HCT116 (cell line): ENCODE results near the gene MECP2. TPM values are rescaled to one million over a fixed set of nuclear protein-coding genes. Genes with fewer than 3 reads are reported as not detected.

Source experiments
- ATAC-seq: fragments of 200-7000 bp; cut with Tn5 transposase; 2 replicates; pipeline ENCODE4 v1.9.1; 2020; ENCODE audit warnings: mild to moderate bottlenecking, moderate library complexity
- BruUV-seq: library from RNA; stranded (reverse); fragments of 400-500 nt; replicated peaks from 2 replicates; lab custom pipeline; 2021; lab: Mats Ljungman, UMichigan
- CTCF ChIA-PET: fragments of 300-600 bp; sonication (Branson Sonifier 250); formaldehyde crosslinking; loops from one replicate; lab custom pipeline; 2021; ENCODE audit warnings: antibody characterized with exemption; lab: Charles Lee
- POLR2A ChIA-PET: fragments of 300-600, 350-600 bp; sonication (Branson Sonifier 250); formaldehyde crosslinking; loops from one replicate; lab custom pipeline; 2021; ENCODE audit warnings: antibody characterized with exemption; lab: Charles Lee
- RAD21 ChIA-PET, 2 experiments: fragments of 300-600 bp; sonication (Branson Sonifier 250); formaldehyde crosslinking; loops; one replicate each; lab custom pipeline; 2023; ENCODE audit warnings: low total read pairs in 2 of 2; ENCODE audit not compliant: uncharacterized antibody in 2 of 2, unreplicated experiment in 2 of 2, low non-redundant PET in 1 of 2; lab: Charles Lee
- DNase-seq: peaks from one replicate; pipeline ENCODE4 v3.0.0-alpha.2; 2010; ENCODE audit warnings: low read depth, low spot score
- H2AFZ ChIP-seq: fragments of 200-600 bp; shearing (Covaris generic), sonication (generic); 2 replicates; pipeline ENCODE4 v1.6.1; 2017; ENCODE audit warnings: low read depth, mixed run types, mixed read lengths, antibody characterized with exemption, low read length; ENCODE audit not compliant: poor library complexity, severe bottlenecking
- H3K27ac ChIP-seq: 2 replicates; pipeline ENCODE4 v1.5.1; 2012; ENCODE audit warnings: low read depth, low read length
- H3K27me3 ChIP-seq: fragments of 200-600 bp; sonication (generic); 2 replicates; pipeline ENCODE4 v1.6.1; 2016; ENCODE audit warnings: mixed run types, low read length, mixed read lengths; ENCODE audit not compliant: insufficient read depth
- H3K36me3 ChIP-seq, 2 experiments: fragments of 200-500 bp in 1 of 2; fragments of 200-600 bp in 1 of 2; sonication (Bioruptor generic) in 1 of 2; sonication (generic) in 1 of 2; 2 replicates each; pipeline versions ENCODE4 v1.5.1 to v1.6.1; 2014 to 2016; ENCODE audit warnings: low read length in 2 of 2, inconsistent platforms in 1 of 2, mixed read lengths in 1 of 2, mixed run types in 1 of 2; ENCODE audit not compliant: insufficient read depth in 2 of 2, control insufficient read depth in 1 of 2
- H3K4me1 ChIP-seq, 2 experiments: fragments of 200-600 bp in 1 of 2; sonication (generic) in 1 of 2; 2 replicates each; pipeline versions ENCODE4 v1.5.1 to v1.6.1; 2012 to 2017; ENCODE audit warnings: low read length in 2 of 2, inconsistent platforms in 1 of 2, mild to moderate bottlenecking in 1 of 2, mixed read lengths in 1 of 2, mixed run types in 1 of 2, moderate library complexity in 1 of 2; ENCODE audit not compliant: insufficient read depth in 2 of 2, control insufficient read depth in 1 of 2
- H3K4me2 ChIP-seq: fragments of 200-600 bp; sonication (generic); 2 replicates; pipeline ENCODE4 v1.6.1; 2017; ENCODE audit warnings: mixed run types, low read length, mixed read lengths
- H3K4me3 ChIP-seq, 2 experiments: fragments of 200-600 bp in 1 of 2; sonication (generic) in 1 of 2; replicated peaks in 1 of 2; 2 replicates each; pipeline ENCODE4 v1.5.1; 2011 to 2016; ENCODE audit warnings: low read length in 2 of 2, control low read depth in 1 of 2, low read depth in 1 of 2, mild to moderate bottlenecking in 1 of 2, mixed read lengths in 1 of 2, mixed run types in 1 of 2
- H3K79me2 ChIP-seq: fragments of 200-600 bp; sonication (generic); 2 replicates; pipeline ENCODE4 v1.6.1; 2017; ENCODE audit warnings: mild to moderate bottlenecking, mixed run types, low read length, moderate library complexity, mixed read lengths; ENCODE audit not compliant: insufficient read depth
- H3K9ac ChIP-seq: fragments of 200-600 bp; sonication (generic); 2 replicates; pipeline ENCODE4 v1.6.1; 2016; ENCODE audit warnings: low read length, mixed read lengths
- H3K9me2 ChIP-seq: fragments of 200-600 bp; sonication (generic), shearing (Covaris generic); 2 replicates; pipeline ENCODE4 v1.6.1; 2017; ENCODE audit warnings: mixed run types, mild to moderate bottlenecking, moderate library complexity; ENCODE audit not compliant: insufficient read depth
- H3K9me3 ChIP-seq, 2 experiments: fragments of 200-500 bp in 1 of 2; fragments of 200-600 bp in 1 of 2; sonication (Bioruptor generic) in 1 of 2; sonication (generic) in 1 of 2; 2 replicates each; pipeline ENCODE4 v1.6.1; 2014 to 2017; ENCODE audit warnings: low read length in 2 of 2, mixed read lengths in 2 of 2, inconsistent platforms in 1 of 2, low read depth in 1 of 2, mild to moderate bottlenecking in 1 of 2, mixed run types in 1 of 2, moderate library complexity in 1 of 2; ENCODE audit not compliant: control insufficient read depth in 1 of 2, insufficient read depth in 1 of 2
- H4K20me1 ChIP-seq: fragments of 200-600 bp; sonication (generic), shearing (Covaris generic); 2 replicates; pipeline ENCODE4 v1.6.1; 2017; ENCODE audit warnings: mixed run types, mild to moderate bottlenecking, moderate library complexity; ENCODE audit not compliant: insufficient read depth
- CBX3 ChIP-seq: IDR thresholded peaks from 2 replicates; pipeline ENCODE4 v1.6.1; 2012; ENCODE audit warnings: low read depth
- CEBPB ChIP-seq: IDR thresholded peaks from 2 replicates; pipeline ENCODE4 v1.6.1; 2012; ENCODE audit warnings: low read depth
- ELF1 ChIP-seq: IDR thresholded peaks from 2 replicates; pipeline ENCODE4 v1.6.1; 2012; ENCODE audit warnings: low read depth, borderline replicate concordance
- EZH2 ChIP-seq: fragments of 200-600 bp; sonication (generic); IDR thresholded peaks from 2 replicates; pipeline ENCODE4 v1.6.1; 2017; ENCODE audit warnings: antibody characterized with exemption, mixed run types
- EZH2phosphoT487 ChIP-seq: fragments of 200-600 bp; IDR thresholded peaks from 2 replicates; pipeline ENCODE4 v1.6.1; 2018; ENCODE audit warnings: antibody characterized with exemption, borderline replicate concordance
- POLR2A ChIP-seq: IDR thresholded peaks from 2 replicates; pipeline ENCODE4 v1.7.0; 2011; ENCODE audit warnings: borderline replicate concordance; ENCODE audit not compliant: insufficient read depth, insufficient read length; ENCODE audit errors: extremely low read depth
- POLR2AphosphoS5 ChIP-seq: IDR thresholded peaks from 2 replicates; pipeline ENCODE4 v1.6.1; 2011; ENCODE audit warnings: mild to moderate bottlenecking, low read depth, low read length, moderate library complexity
- RAD21 ChIP-seq: IDR thresholded peaks from 2 replicates; pipeline ENCODE4 v1.6.1; 2012; ENCODE audit warnings: low read depth, mild to moderate bottlenecking
- SP1 ChIP-seq: IDR thresholded peaks from 2 replicates; pipeline ENCODE4 v1.6.1; 2012; ENCODE audit warnings: low read depth
- SRF ChIP-seq: IDR thresholded peaks from 2 replicates; pipeline ENCODE4 v1.6.1; 2012; ENCODE audit warnings: low read depth
- TCF7L2 ChIP-seq: IDR thresholded peaks from 2 replicates; pipeline ENCODE4 v1.7.0; 2011; ENCODE audit warnings: borderline replicate concordance, inconsistent platforms; ENCODE audit not compliant: insufficient read depth, insufficient read length; ENCODE audit errors: extremely low read depth
- YY1 ChIP-seq: IDR thresholded peaks from 2 replicates; pipeline ENCODE4 v1.6.1; 2011; ENCODE audit warnings: low read length, low read depth, moderate library complexity, mild to moderate bottlenecking; ENCODE audit not compliant: insufficient replicate concordance; ENCODE audit errors: extremely low read depth
- ZFX ChIP-seq: fragments of 450-650 bp; IDR thresholded peaks from 2 replicates; pipeline ENCODE4 v1.6.1; 2017
- ZNF274 ChIP-seq: fragments of 200-500 bp; sonication (Bioruptor generic); IDR thresholded peaks from 2 replicates; pipeline ENCODE4 v1.6.1; 2014; ENCODE audit warnings: mild to moderate bottlenecking, low read depth, low read length, inconsistent platforms
- intact Hi-C: fragments of 100-400 bp; cut with micrococcal nuclease; formaldehyde crosslinking; loops from 2 replicates; pipeline ENCODE4 v1.10.0; 2022
- total RNA-seq: library from RNA; stranded (reverse); gene quantifications from one replicate; pipeline ENCODE4 v1.2.1, GENCODE V29; 2021; ENCODE audit not compliant: unreplicated experiment
- TF ChIP-seq, protein P1 (sequence below): IDR thresholded peaks from 2 replicates; pipeline ENCODE4 v1.6.1; 2012
- TF ChIP-seq, protein P2 (sequence below): IDR thresholded peaks from 2 replicates; pipeline ENCODE4 v1.6.1; 2011; ENCODE audit warnings: mild to moderate bottlenecking, low read length, moderate library complexity; ENCODE audit not compliant: insufficient replicate concordance; ENCODE audit errors: extremely low read depth
- TF ChIP-seq, protein P3 (sequence below), 3 experiments: fragments of 200-600 bp in 1 of 3; sonication (generic) in 1 of 3; IDR thresholded peaks in 2 of 3; conservative IDR thresholded peaks in 1 of 3; 2 replicates each; pipeline ENCODE4 v1.5.1; 2012 to 2017; ENCODE audit warnings: low read depth in 2 of 3, low read length in 2 of 3, antibody characterized with exemption in 1 of 3, borderline replicate concordance in 1 of 3, control low read depth in 1 of 3, mild to moderate bottlenecking in 1 of 3, mixed read lengths in 1 of 3, mixed run types in 1 of 3, moderate library complexity in 1 of 3; ENCODE audit not compliant: insufficient read depth in 1 of 3
- TF ChIP-seq, protein P4 (sequence below): IDR thresholded peaks from 2 replicates; pipeline ENCODE4 v1.6.1; 2012
- TF ChIP-seq, protein P5 (sequence below): IDR thresholded peaks from 2 replicates; pipeline ENCODE4 v1.6.1; 2012; ENCODE audit warnings: low read depth

MECP2 gene
- total RNA-seq, 1 experiment from 2014 or later, result 32.4 TPM

DNA sequence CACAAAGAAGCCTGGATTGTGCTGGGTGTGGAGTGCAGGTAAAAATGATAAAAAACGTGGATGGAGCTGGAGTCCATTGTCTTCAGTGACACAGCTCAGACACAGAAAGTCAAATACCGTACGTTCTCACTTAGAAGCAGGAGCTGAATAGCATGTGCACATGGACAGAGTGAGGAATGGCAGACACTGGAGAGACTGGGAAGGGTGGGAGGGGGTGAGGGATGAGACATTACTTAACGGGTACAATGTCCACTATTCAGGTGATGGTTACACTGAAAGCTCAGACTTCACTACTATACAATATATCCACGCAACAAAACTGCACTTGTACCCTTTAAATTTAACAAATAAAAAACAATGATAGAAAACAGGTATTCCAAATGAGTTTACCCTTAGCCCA, 59.8 kb downstream of the MECP2 start:
- intact Hi-C loops, result no loop called here
- TF ChIP-seq TCF7L2, result no peak
- TF ChIP-seq POLR2A, result no peak
- TF ChIP-seq SP1, result no peak
- no peak for TF ChIP-seq YY1
- TF ChIP-seq ZNF274, result no peak
- no peak for TF ChIP-seq RAD21
- TF ChIP-seq ELF1, result no peak
- TF ChIP-seq CEBPB, result no peak
- TF ChIP-seq, protein P1, sequence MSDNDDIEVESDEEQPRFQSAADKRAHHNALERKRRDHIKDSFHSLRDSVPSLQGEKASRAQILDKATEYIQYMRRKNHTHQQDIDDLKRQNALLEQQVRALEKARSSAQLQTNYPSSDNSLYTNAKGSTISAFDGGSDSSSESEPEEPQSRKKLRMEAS, result no peak
- no peak for TF ChIP-seq POLR2AphosphoS5
- TF ChIP-seq EZH2phosphoT487, result no peak
- TF ChIP-seq, protein P2, sequence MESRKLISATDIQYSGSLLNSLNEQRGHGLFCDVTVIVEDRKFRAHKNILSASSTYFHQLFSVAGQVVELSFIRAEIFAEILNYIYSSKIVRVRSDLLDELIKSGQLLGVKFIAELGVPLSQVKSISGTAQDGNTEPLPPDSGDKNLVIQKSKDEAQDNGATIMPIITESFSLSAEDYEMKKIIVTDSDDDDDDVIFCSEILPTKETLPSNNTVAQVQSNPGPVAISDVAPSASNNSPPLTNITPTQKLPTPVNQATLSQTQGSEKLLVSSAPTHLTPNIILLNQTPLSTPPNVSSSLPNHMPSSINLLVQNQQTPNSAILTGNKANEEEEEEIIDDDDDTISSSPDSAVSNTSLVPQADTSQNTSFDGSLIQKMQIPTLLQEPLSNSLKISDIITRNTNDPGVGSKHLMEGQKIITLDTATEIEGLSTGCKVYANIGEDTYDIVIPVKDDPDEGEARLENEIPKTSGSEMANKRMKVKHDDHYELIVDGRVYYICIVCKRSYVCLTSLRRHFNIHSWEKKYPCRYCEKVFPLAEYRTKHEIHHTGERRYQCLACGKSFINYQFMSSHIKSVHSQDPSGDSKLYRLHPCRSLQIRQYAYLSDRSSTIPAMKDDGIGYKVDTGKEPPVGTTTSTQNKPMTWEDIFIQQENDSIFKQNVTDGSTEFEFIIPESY, result no peak
- no peak for TF ChIP-seq SRF
- no peak for TF ChIP-seq CBX3
- no peak for TF ChIP-seq ZFX
- no peak for TF ChIP-seq EZH2
- TF ChIP-seq, protein P3, sequence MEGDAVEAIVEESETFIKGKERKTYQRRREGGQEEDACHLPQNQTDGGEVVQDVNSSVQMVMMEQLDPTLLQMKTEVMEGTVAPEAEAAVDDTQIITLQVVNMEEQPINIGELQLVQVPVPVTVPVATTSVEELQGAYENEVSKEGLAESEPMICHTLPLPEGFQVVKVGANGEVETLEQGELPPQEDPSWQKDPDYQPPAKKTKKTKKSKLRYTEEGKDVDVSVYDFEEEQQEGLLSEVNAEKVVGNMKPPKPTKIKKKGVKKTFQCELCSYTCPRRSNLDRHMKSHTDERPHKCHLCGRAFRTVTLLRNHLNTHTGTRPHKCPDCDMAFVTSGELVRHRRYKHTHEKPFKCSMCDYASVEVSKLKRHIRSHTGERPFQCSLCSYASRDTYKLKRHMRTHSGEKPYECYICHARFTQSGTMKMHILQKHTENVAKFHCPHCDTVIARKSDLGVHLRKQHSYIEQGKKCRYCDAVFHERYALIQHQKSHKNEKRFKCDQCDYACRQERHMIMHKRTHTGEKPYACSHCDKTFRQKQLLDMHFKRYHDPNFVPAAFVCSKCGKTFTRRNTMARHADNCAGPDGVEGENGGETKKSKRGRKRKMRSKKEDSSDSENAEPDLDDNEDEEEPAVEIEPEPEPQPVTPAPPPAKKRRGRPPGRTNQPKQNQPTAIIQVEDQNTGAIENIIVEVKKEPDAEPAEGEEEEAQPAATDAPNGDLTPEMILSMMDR (IDR thresholded peaks at IDR 0.05 in 2 of 3, conservative IDR thresholded peaks at IDR 0.05 in 1 of 3; ENCODE audit: borderline replicate concordance in 1 of 3, insufficient read depth in 1 of 3, low read depth in 2 of 3, low read length in 2 of 3), result no peak
- TF ChIP-seq, protein P4, sequence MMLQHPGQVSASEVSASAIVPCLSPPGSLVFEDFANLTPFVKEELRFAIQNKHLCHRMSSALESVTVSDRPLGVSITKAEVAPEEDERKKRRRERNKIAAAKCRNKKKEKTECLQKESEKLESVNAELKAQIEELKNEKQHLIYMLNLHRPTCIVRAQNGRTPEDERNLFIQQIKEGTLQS, result no peak
- TF ChIP-seq, protein P5, sequence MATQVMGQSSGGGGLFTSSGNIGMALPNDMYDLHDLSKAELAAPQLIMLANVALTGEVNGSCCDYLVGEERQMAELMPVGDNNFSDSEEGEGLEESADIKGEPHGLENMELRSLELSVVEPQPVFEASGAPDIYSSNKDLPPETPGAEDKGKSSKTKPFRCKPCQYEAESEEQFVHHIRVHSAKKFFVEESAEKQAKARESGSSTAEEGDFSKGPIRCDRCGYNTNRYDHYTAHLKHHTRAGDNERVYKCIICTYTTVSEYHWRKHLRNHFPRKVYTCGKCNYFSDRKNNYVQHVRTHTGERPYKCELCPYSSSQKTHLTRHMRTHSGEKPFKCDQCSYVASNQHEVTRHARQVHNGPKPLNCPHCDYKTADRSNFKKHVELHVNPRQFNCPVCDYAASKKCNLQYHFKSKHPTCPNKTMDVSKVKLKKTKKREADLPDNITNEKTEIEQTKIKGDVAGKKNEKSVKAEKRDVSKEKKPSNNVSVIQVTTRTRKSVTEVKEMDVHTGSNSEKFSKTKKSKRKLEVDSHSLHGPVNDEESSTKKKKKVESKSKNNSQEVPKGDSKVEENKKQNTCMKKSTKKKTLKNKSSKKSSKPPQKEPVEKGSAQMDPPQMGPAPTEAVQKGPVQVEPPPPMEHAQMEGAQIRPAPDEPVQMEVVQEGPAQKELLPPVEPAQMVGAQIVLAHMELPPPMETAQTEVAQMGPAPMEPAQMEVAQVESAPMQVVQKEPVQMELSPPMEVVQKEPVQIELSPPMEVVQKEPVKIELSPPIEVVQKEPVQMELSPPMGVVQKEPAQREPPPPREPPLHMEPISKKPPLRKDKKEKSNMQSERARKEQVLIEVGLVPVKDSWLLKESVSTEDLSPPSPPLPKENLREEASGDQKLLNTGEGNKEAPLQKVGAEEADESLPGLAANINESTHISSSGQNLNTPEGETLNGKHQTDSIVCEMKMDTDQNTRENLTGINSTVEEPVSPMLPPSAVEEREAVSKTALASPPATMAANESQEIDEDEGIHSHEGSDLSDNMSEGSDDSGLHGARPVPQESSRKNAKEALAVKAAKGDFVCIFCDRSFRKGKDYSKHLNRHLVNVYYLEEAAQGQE, result no peak

More for the DNA sequence above, 59.8 kb downstream of the MECP2 start:
- H3K4me3 ChIP-seq, result no peak overlapping the region
- H3K27ac ChIP-seq, result no peak overlapping the region
- no peak overlapping the region for H3K9ac ChIP-seq
- H3K4me1 ChIP-seq, result no peaks in the 10 kb centered on the region
- ChIA-PET RAD21 (no interaction called here), CTCF (no interaction called here), POLR2A (no interaction called here)
- no peak overlapping the region for H3K4me2 ChIP-seq
- peaks cover 19% of the 10 kb centered on the region for H3K79me2 ChIP-seq
- H3K9me2 ChIP-seq, result no peaks in the 10 kb centered on the region
- no peaks in the 10 kb centered on the region for H4K20me1 ChIP-seq
- BruUV-seq, result no TSS peak
- H3K27me3 ChIP-seq, result no peaks in the 10 kb centered on the region
- ATAC-seq (no peak), DNase-seq (no peak)
- H3K36me3 ChIP-seq, result no peaks in the 10 kb centered on the region; a peak in 1 of 4 replicates
- no peaks in the 10 kb centered on the region for H3K9me3 ChIP-seq
- H2AFZ ChIP-seq, result no peak overlapping the region
